ENCODE results near the gene KIF3C. TPM values are rescaled to one million over a fixed set of nuclear protein-coding genes. Genes with fewer than 3 reads are reported as not detected.
"Not testable (repeated sequence)": the region's sequence is repeated elsewhere in the genome, so short reads cannot be mapped to it uniquely, and the experiment has no call there.

The KIF3C gene
- 50.9 and 56.2 TPM in 2 replicates for total RNA-seq
- long read RNA-seq, partial matches to known transcripts = 4 of 21 reads
- long read RNA-seq, other reads (novel, unspliced or antisense) = 17 of 21 reads

- TF ChIP-seq CTCF (conservative IDR thresholded peaks at IDR 0.05) = peak; percentile 19
- Mint-ChIP-seq H3K4me1 (peaks cover 43% of the 10 kb centered on the region), H3K4me3 (peak within 1 kb of the TSS; percentile 87), H3K27me3 (ENCODE audit: low read depth) (no peaks in the 10 kb centered on the region), H3K9me3 (no peaks in the 10 kb centered on the region), H3K36me3 (ENCODE audit: low read depth) (peaks cover 2% of the 10 kb centered on the region), H3K27ac (ENCODE audit: unreplicated experiment) (peak within 1 kb of the TSS; percentile 92)
- DNase-seq (ENCODE audit: low read depth, low spot score) = peak; percentile 71
These were observed at the start of gene KIF3C for GRCh38 chr2:25982273-25982967. KIF3C (minus strand) TSS chr2:25982497; CDS start chr2:25981917, 580 bp downstream.

- H3K9me3 Mint-ChIP-seq; H3K36me3 Mint-ChIP-seq (ENCODE audit: low read depth); H3K4me3 Mint-ChIP-seq: not testable (repeated sequence)
These were observed 45.8 kb upstream of the KIF3C start for GRCh38 chr2:26028083-26028482.

GRCh38 chr2:26025509-26025908 is 43.2 kb upstream of the KIF3C start:
- H3K36me3 Mint-ChIP-seq (ENCODE audit: low read depth) = no peaks in the 10 kb centered on the region
- no peaks in the 10 kb centered on the region for H3K4me1 Mint-ChIP-seq
- no peak overlapping the region for H3K27ac Mint-ChIP-seq (ENCODE audit: unreplicated experiment)
- no peak overlapping the region for H3K4me3 Mint-ChIP-seq
- H3K27me3 Mint-ChIP-seq (ENCODE audit: low read depth) = no peaks in the 10 kb centered on the region
- DNase-seq (ENCODE audit: low read depth, low spot score) = no peak
- H3K9me3 Mint-ChIP-seq = no peaks in the 10 kb centered on the region
- no peak for TF ChIP-seq CTCF (conservative IDR thresholded peaks at IDR 0.05)

More at GRCh38 chr2:26028083-26028482, 45.8 kb upstream of the KIF3C start:
- H3K4me1 Mint-ChIP-seq; H3K27me3 Mint-ChIP-seq (ENCODE audit: low read depth); H3K27ac Mint-ChIP-seq (ENCODE audit: unreplicated experiment); DNase-seq (ENCODE audit: low read depth, low spot score): not testable (repeated sequence)

GRCh38 chr2:26024260-26024659 is 42.0 kb upstream of the KIF3C start:
- no peaks in the 10 kb centered on the region for H3K9me3 Mint-ChIP-seq
- no peaks in the 10 kb centered on the region for H3K27me3 Mint-ChIP-seq (ENCODE audit: low read depth)
- H3K4me1 Mint-ChIP-seq = no peaks in the 10 kb centered on the region
- H3K36me3 Mint-ChIP-seq (ENCODE audit: low read depth) = no peaks in the 10 kb centered on the region
- no peak overlapping the region for H3K4me3 Mint-ChIP-seq
- DNase-seq (ENCODE audit: low read depth, low spot score) = no peak
- TF ChIP-seq CTCF (conservative IDR thresholded peaks at IDR 0.05) = no peak
- H3K27ac Mint-ChIP-seq (ENCODE audit: unreplicated experiment) = no peak overlapping the region

GRCh38 chr2:26020231-26020640 is 37.9 kb upstream of the KIF3C start:
- Mint-ChIP-seq H3K27me3 (ENCODE audit: low read depth) (no peaks in the 10 kb centered on the region), H3K27ac (ENCODE audit: unreplicated experiment) (no peak overlapping the region), H3K4me3 (no peak overlapping the region), H3K9me3 (no peaks in the 10 kb centered on the region), H3K36me3 (ENCODE audit: low read depth) (no peaks in the 10 kb centered on the region), H3K4me1 (no peaks in the 10 kb centered on the region)
- TF ChIP-seq CTCF (conservative IDR thresholded peaks at IDR 0.05) = no peak
- DNase-seq (ENCODE audit: low read depth, low spot score) = no peak

Measured in neural crest cell (in vitro differentiated cells).